Right lobe of liver (tissue), 4 donors: ENCODE data around the gene DDR2.

Experiments
- CTCF ChIP-seq, 4 donors: fragments of 200-600 bp in 3 of 4; fragments of 450-650 bp in 1 of 4; IDR thresholded peaks; one replicate each; pipeline versions ENCODE4 v1.5.1 to v1.8.0; 2016 to 2022; ENCODE audit warnings: antibody characterized with exemption in 4 of 4, mild to moderate bottlenecking in 2 of 4
- POLR2A ChIP-seq: fragments of 450-650 bp; IDR thresholded peaks from one replicate; pipeline ENCODE4 v1.6.1; 2017; ENCODE audit warnings: antibody characterized with exemption, mild to moderate bottlenecking
- donor health status: DM: no; HTN: no; CAD: no.
- donor health status: DM: no; HTN: no; CAD: no.
- donor health status: DM: no; HTN: yes; CAD: no.

DNA sequence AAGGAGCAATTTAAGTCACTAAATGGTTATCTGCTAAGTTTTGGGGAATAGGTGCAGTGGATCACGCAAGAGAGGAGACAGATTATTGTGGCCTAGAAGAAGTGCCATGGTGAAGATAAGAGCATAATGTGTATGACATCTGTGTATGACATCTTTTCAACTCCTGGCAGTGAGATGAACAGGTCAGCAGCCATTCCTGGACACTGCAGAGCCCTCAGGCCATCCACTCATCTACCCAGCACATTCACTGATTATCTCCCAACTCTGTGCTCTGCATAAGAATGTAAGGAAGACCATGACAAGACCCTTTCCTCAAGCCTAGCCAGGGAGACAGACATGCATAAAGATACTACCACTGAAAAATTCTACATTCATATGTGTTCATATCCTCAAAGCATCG is 73.7 kb downstream of the DDR2 start:
- TF ChIP-seq POLR2A = no peak
- no peak for TF ChIP-seq CTCF (IDR thresholded peaks at IDR 0.05)
